ENCODE results near the gene HSD11B1L.

Gene HSD11B1L

GRCh38 chr19:5719961-5720790 is 39.3 kb downstream of the HSD11B1L start, which contains the start of the genes CATSPERD and LONP1:
TSS of gene CATSPERD (plus strand) at chr19:5720637. CDS start at chr19:5720738, 101 bp downstream.
TSS of gene LONP1 (minus strand) at chr19:5720146. CDS start at chr19:5720132, 14 bp downstream.
- TF ChIP-seq POLR2AphosphoS5 (IDR thresholded peaks at IDR 0.05; ENCODE audit: low read depth, low read length) (peak; percentile 88), TAF1 (IDR thresholded peaks at IDR 0.05; ENCODE audit: borderline replicate concordance, insufficient read depth, low read length) (peak; percentile 98), SIN3A (IDR thresholded peaks at IDR 0.05; ENCODE audit: borderline replicate concordance, insufficient read depth, low read length) (peak; percentile 90; the same call in 1 of the 2 replicates), FOXP2 (optimal IDR thresholded peaks at IDR 0.05; ENCODE audit: borderline replicate concordance, extremely low read depth, extremely low read length, insufficient read depth) (peak; percentile 96), REST (IDR thresholded peaks at IDR 0.05; ENCODE audit: insufficient read depth in 1 of 2, low read depth in 2 of 2, low read length in 2 of 2) (peak in 1 of 2 experiments; percentile 66; a peak in 3 of 4 replicates)

DNA sequence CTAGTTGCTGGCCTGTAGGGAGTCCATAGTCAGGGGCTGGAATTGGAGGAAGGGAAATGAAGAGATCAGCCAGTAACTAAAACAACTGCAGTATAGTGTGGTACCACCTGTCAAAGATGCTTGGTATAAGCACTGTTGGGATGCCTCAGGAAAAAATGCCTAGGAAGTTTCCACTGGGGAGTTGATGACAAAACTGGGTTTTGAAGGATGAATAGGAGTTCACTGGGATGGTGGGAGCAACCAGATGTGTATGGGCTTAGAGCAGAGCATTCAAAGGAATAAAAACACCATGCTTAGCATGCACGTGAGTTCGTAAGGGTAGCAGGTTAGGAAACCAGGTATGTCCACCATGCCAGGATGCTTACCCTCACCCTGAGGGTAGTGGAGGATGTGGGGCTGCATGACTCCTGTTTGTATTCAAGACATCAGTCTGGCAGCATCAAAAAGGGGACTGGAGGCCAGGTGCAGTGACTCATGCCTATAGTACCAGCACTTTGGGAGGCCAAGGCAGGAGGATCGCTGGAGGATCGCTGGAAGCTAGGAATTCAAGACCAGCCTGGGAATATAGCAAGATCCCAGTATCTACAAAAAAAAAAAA is 46.7 kb downstream of the HSD11B1L start:
- TF ChIP-seq REST (IDR thresholded peaks at IDR 0.05; ENCODE audit: insufficient read depth in 1 of 2, low read depth in 2 of 2, low read length in 2 of 2) (no peak), FOXP2 (optimal IDR thresholded peaks at IDR 0.05; ENCODE audit: borderline replicate concordance, extremely low read depth, extremely low read length, insufficient read depth) (no peak), TAF1 (IDR thresholded peaks at IDR 0.05; ENCODE audit: borderline replicate concordance, insufficient read depth, low read length) (no peak), SIN3A (IDR thresholded peaks at IDR 0.05; ENCODE audit: borderline replicate concordance, insufficient read depth, low read length) (no peak), POLR2AphosphoS5 (IDR thresholded peaks at IDR 0.05; ENCODE audit: low read depth, low read length) (no peak)
